Islet of Langerhans (tissue), 1 donor: Measurements from ENCODE around the gene KLHL3.
A peak's percentile ranks its signal among the peaks of the same experiment; 100 is the strongest.

Experiments
- FAIRE-seq: peaks from one replicate; lab custom pipeline; 2011; peaks lifted over from hg19 to GRCh38; lab: Jason Lieb, UNC

KLHL3 gene

GRCh38 chr5:137630972-137631370 lies 104.9 kb downstream of the KLHL3 start:
- FAIRE-seq = no peak

DNA sequence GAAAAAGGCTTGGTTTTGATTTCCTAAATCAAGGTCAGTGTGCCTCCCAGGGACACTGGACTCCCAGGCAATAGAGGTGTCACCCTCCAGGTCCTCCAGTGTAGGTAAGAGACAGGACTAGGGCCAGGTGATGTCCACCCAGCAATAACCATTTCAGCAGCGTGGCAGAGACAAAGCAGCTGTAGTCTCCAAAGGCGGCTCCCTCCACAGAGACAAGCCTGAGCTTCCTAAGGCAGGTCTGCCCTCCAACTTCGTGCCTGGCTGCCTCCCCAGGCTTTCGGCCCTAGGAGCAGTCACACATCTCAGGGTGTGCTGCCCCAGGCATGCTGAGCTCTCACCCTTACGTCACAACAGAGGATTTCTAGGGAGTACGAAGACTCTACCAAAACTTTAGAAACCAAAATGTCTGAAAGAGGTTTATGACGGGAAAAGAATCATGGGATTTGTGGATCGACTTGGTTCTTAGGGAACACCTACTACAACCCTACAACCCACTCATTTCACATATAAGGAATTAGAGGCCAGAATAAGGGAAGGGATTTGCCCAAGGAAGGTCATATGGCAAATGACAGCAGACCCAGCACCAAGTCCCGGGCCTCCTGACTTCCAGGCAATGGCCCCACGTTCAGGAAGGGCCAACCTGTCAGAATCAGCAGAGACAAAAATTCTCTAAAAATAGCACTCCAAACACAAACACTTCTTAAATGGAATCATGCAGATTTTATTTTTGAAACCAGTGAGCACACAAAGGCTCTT lies 105.5 kb downstream of the KLHL3 start:
- no peak for FAIRE-seq

DNA sequence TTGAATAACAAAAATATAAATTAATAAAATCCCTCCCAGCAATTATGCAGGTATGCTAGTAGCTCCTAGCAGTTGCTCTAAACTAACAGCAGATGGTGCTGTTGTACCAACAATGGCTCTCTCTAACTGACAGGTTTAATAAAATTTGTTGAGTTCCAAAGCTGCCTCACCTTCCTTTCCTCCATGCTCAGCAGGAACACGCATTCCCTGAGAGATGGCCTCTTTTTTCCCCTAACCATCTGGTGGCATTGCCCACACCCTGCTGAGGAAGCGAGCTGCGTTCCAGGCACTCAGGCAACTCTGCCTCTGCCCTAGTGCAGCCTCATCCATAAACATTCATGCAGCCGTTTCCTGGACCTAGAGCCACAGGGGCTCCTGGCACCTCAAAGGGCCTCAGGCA lies 106.2 kb downstream of the KLHL3 start:
- peak; percentile 100 for FAIRE-seq

- no peak for FAIRE-seq
Observed at GRCh38 chr5:137627706-137628105, 108.2 kb downstream of the KLHL3 start.

GRCh38 chr5:137627293-137627692 lies 108.6 kb downstream of the KLHL3 start:
- no peak for FAIRE-seq

GRCh38 chr5:137624786-137625349 lies 111.0 kb downstream of the KLHL3 start:
- no peak for FAIRE-seq

DNA sequence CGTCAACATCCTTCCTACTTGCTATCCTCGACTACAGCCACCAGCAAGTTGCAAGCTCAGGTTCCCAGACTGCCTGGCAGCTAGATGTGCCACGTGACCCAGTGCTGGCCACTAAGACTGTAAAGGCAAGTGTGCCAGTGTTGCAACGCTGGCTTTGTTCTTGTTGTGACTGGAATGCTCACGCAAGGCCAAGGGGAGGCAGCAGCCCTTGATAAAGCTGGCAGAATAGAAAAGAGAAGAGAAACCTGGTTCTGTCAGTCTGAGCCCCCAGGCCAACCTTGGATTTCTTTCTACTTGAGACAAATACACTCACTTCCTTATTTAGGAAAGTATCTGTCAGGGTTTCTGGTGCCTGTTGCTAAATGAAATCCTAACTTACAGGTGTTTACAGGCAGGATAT lies 113.0 kb downstream of the KLHL3 start:
- FAIRE-seq = no peak

- no peak for FAIRE-seq
Observed at GRCh38 chr5:137621861-137622823, 113.7 kb downstream of the KLHL3 start.

- no peak for FAIRE-seq
Observed at GRCh38 chr5:137621306-137621705, 114.6 kb downstream of the KLHL3 start.

DNA sequence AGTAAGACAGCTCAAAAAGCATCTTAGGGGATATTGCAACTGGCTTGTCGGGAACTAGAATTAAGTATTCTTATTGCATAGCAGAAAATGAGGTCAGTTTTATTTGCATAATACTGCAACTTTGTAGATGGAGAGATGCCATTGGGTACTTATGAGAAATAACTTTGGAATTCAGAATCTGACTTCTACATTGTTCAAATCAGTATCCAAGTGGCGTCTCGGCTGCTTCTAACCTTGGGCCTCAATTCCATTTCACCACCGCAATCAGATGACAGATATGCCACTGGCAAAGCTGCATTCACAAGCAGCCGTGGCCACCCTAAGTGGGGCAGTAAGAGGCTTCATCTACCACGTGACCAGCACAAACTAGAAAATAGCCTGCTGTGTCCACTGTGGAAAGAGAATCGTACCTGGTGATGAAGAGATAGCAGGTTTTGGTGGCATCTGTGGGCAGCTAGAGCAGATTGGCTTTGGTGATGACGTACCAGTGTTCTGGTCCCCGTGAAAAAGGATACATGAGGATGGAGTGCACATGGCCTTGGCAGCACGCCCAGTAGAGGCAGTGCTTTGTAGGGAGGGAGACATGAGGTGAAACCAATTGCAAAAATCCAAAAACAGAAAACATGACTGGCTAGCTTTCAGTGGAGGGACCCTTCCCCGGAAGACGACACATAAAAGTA lies 116.6 kb downstream of the KLHL3 start:
- no peak for FAIRE-seq

DNA sequence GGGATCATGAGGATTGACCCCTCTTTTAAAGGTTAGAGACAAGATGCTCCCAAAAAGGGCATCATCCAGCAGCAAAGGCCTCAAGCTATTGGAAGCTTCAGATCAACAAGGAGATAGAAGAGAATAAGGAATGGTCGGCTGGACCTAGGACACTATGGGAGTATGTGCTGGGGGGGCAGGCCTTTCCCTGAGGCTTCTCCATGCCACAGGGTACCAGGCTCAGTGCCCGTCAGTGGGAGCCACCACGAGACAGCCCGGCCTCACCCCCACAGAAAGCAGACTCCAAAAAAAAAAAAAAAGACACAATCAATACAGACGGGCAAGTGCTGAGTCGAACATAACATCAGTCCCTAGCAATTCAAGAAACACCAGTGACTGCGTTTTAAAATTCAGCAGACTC lies 117.4 kb downstream of the KLHL3 start:
- FAIRE-seq = no peak

GRCh38 chr5:137617528-137618205 lies 118.2 kb downstream of the KLHL3 start:
- no peak for FAIRE-seq

GRCh38 chr5:137616046-137616445 lies 119.8 kb downstream of the KLHL3 start:
- no peak for FAIRE-seq

DNA sequence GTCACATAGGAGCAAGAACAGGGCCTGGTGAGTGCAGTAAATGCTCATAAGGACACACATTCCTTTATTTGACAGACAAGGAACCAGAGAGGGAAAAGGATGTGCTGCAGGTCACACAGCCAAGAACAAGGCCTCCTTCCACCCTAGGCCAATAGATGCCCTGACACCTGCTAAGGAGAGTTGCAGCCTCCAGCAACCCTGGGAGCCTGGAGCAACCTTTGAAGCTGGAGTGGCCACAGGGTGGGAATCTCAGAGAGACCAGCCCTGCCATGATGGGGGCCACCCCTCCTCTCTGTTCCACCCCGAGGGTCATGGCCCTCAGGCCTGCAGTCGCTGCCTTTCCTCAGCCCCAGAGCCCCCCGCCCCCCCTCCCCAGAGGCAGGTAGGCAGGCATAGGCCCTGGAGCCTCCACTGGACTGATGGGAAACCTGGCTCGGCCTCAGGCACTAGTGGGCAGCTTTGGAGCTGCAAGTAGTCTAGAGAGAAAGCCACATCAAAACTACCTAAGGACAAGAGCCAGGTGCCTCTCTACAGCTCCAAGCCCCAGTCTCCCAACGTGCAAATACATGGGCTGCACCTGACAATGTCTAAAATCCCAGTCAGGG lies 120.6 kb downstream of the KLHL3 start:
- FAIRE-seq = no peak

DNA sequence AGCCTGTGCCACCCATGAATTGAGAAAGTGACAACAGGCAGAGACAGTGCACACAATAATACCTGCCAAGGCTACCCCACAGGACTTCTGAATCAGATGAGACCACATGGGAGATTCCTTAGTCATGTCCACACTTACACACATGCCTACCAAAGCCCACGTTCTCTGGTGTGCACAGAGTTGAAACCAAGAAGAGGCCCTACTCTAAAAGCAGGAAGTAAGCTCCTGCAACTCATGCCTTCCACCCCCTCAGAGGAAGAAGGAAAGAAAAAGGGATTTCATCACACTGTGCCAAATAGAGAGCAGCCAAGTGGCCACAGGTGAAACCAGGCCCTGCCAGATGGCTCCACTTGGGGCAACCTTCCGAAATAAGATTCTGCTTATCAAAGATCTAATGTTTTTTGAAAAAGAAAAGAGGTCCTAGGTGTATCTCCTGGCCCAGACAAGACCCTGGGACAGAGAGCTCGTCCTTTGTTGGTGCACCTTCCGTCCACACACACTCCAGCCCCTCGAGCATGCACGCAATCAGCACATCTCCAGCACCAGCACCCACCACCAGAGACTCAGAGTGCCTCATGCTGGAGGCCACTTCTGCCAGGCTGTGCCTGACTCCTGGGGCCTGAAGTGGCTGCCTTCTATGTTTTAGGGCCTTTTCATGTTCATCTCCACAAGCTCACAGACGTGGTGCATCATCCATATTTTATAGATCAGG lies 122.2 kb downstream of the KLHL3 start:
- FAIRE-seq = no peak

DNA sequence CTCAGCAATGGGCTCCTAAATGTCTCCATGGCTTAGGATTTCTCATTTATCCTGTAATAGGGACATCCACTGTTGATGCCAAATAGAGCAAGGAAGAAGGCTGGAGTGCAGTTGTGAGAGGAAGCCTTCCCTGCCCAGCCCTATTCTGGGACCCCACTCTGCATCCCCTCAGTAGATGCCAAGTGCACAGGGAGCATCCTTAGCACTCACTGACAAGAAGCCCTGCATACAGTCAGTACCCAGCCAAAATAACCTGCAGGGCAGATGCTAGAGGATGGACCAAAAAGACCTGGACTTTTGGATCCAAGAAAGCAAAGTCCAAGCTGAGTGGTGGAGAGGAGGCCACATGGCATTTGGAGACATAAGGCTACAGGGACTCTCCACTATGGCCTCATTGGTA lies 123.3 kb downstream of the KLHL3 start:
- no peak for FAIRE-seq

- FAIRE-seq = no peak
Observed at GRCh38 chr5:137611794-137612435, 124.0 kb downstream of the KLHL3 start.

DNA sequence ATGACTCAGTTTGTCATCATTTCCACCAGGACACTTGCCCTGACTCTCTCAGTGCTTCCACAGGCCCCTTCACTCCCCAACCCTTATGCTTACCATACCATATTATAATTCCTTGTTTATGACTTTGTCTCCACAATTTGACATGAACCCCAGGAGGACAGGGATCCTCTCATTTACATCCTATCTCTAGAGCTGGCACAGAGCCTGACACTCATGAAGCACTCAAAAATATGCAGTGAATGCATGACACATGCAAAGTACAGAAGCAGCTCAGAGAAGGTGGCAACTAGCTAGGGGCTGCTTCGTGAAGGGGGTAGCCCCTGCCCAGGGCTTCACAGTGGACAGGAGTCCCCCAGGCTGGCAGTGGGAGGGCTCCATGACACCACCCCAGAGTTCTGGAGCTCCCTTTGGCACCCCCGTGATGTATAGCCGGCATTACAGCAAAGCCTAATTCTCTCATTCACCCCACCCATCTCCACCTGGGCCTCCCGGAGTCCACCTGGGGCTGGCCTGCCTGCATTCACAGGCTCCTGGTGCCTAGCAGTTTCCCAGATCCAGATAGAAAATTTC lies 124.8 kb downstream of the KLHL3 start:
- FAIRE-seq = no peak

DNA sequence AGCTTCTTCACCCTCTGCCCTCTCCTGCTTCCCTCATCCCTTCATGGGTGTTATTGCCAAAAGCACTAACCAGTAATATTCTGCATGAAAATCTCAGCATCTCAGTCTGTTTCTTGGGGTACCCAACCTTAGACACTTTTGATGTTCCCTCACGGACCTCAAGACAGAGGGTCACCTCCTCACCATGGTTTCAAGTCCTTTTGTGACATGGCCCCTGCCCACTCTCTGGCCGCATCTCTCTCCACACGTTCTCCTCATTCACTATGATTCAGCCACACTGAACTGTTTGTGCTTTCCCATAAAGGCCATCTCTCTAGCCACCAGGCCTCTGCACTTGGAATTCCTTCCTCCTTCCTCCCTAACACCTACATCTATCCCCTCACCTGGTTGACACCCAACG lies 125.3 kb downstream of the KLHL3 start:
- FAIRE-seq = no peak

- no peak for FAIRE-seq
Observed at GRCh38 chr5:137609127-137609526, 126.8 kb downstream of the KLHL3 start.
